ENCODE results near the gene AHRR. TPM values are rescaled to one million over a fixed set of nuclear protein-coding genes. Genes with fewer than 3 reads are reported as not detected.
A peak's percentile ranks its signal among the peaks of the same experiment; 100 is the strongest.

The AHRR gene
- total and polyA plus RNA-seq, 12 donors: 0.07 to 1.2 (median 0.33) TPM; not detected in 2

- H3K9me3 ChIP-seq: no peaks in the 10 kb centered on the region
- H3K27ac ChIP-seq: no peak overlapping the region
- no peak for ATAC-seq
- H3K4me1 ChIP-seq: peaks cover 4 to 21% (median 10%) of the 10 kb centered on the region in 9 donors
- intact Hi-C loops (cut with DNase I): no loop called here
- peaks cover 0 to 61% (median 19%) of the 10 kb centered on the region in 9 donors for H3K36me3 ChIP-seq
- H3K27me3 ChIP-seq: peaks cover 0 to under 1% (median 0%) of the 10 kb centered on the region in 7 donors
- no peak overlapping the region for H3K4me3 ChIP-seq
- TF ChIP-seq CTCF (IDR thresholded peaks at IDR 0.05): no peak
- peak in 1 of 2 donors; percentile 4 for DNase-seq
- WGBS, 2 donors: 95 to 97% methylated on average over 5 of the region's 6 CpGs
Observed at GRCh38 chr5:468401-468800, 146.9 kb downstream of the AHRR start.

- Histone ChIP-seq H3K4me3 (no peak overlapping the region), H3K36me3 (peaks cover 0 to 45% (median 9%) of the 10 kb centered on the region in 9 donors), H3K27me3 (peaks cover 0 to 9% (median 3%) of the 10 kb centered on the region in 7 donors), H3K9me3 (no peaks in the 10 kb centered on the region), H3K27ac (no peak overlapping the region), H3K4me1 (peaks cover 6 to 28% (median 18%) of the 10 kb centered on the region in 9 donors)
- ATAC-seq: no peak
- 92 to 93% methylated on average over 19 of the region's 19 CpGs for WGBS, 2 donors
- DNase-seq: peak in 1 of 2 donors; percentile 3
- TF ChIP-seq CTCF (IDR thresholded peaks at IDR 0.05): no peak
- intact Hi-C loops (cut with DNase I): loop anchor here in 1 of 10 donors (5.0 kb wide), 1 partner anchor 142 kb away; the partner anchor contains the start of gene CEP72
Observed at GRCh38 chr5:469752-470483, 148.4 kb downstream of the AHRR start.

GRCh38 chr5:470961-471749 is 149.6 kb downstream of the AHRR start:
- no peak overlapping the region for H3K4me3 ChIP-seq
- 93 to 94% methylated on average over 31 of the region's 31 CpGs for WGBS, 2 donors

More at GRCh38 chr5:470961-471749, 149.6 kb downstream of the AHRR start:
- Histone ChIP-seq H3K27me3 (peaks cover 0 to 22% (median 15%) of the 10 kb centered on the region in 7 donors), H3K36me3 (peaks cover 0 to 33% (median 0%) of the 10 kb centered on the region in 9 donors), H3K4me1 (peaks cover 9 to 32% (median 22%) of the 10 kb centered on the region in 9 donors), H3K9me3 (no peaks in the 10 kb centered on the region), H3K27ac (no peak overlapping the region)
- intact Hi-C loops (cut with DNase I): loop anchor here in 1 of 10 donors (5.0 kb wide), 1 partner anchor 141 kb away; the partner anchor contains the start of gene CEP72
- ATAC-seq (no peak), DNase-seq (peak in 1 of 2 donors; percentile 14)
- no peak for TF ChIP-seq CTCF (IDR thresholded peaks at IDR 0.05)

Data from heart right ventricle (tissue), 16 donors.